Measurements from ENCODE around the gene MRPL19.

GRCh38 chr2:75621228-75621627 is 25.4 kb upstream of the MRPL19 start:
- TF ChIP-seq POLR2AphosphoS5 (IDR thresholded peaks at IDR 0.05): no peak
- TF ChIP-seq CTCF (IDR thresholded peaks at IDR 0.05): no peak
- no peak for TF ChIP-seq POLR2A (IDR thresholded peaks at IDR 0.05)
